GM06990 (cell line): Measurements from ENCODE around the gene DQX1.
A peak's percentile ranks its signal among the peaks of the same experiment; 100 is the strongest.
"Not testable (repeated sequence)": the region's sequence is repeated elsewhere in the genome, so short reads cannot be mapped to it uniquely, and the experiment has no call there.

Experiments used
- DNase-seq: peaks from one replicate; pipeline ENCODE4 v3.0.0-alpha.2; 2011; ENCODE audit not compliant: insufficient read length; ENCODE audit errors: extremely low read depth
- H3K27me3 ChIP-seq: replicated peaks from 2 replicates; pipeline ENCODE4 v1.6.0; 2011; ENCODE audit warnings: low read length; ENCODE audit not compliant: control insufficient read depth, insufficient read depth
- H3K36me3 ChIP-seq: 2 replicates; pipeline ENCODE4 v1.5.1; 2011; ENCODE audit warnings: low read length; ENCODE audit not compliant: control insufficient read depth, insufficient read depth
- H3K4me3 ChIP-seq: replicated peaks from 2 replicates; pipeline ENCODE4 v1.5.1; 2011; ENCODE audit warnings: low read depth, mild to moderate bottlenecking, control low read depth, low read length
- TF ChIP-seq, protein P1 (sequence below): IDR thresholded peaks from 2 replicates; pipeline ENCODE4 v1.5.1; 2011; ENCODE audit warnings: low read length, control low read depth, mild to moderate bottlenecking, inconsistent platforms; ENCODE audit not compliant: insufficient read depth, poor library complexity, severe bottlenecking

Gene DQX1

DNA sequence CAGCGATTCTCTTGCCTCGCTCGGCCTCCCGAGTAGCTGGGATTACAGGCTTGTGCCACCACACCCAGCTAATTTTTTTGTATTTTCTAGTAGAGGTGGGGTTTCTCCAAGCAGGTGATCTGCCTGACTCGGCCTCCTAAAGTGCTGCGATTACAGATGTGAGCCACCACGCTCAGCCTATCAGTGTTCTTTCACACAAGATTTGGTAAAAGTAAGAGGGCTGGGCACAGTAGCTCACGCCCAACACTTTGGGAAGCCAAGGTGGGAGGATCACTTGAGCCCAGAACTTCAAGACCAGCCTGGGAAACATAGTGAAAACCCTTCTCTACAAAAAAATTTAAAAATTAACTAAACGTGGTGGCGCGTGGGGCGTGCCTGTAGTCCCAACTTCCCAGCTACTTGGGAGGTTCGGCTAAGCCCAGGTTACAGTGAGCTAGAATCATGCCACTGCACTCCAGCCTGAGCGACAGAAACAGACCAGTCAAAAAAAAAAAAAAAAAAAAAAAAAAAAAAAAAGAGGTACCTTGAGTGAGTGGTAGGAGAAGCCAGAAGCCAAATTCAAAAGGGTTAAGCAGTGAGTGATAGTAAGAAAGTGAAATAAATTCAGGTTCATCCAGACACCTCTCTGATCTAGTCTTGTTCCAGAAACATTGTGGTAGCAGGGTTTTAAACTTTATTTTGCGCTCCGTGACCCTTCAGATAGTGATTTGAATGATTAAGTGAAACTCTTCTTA is 54.5 kb downstream of the DQX1 start:
- TF ChIP-seq, protein P1, sequence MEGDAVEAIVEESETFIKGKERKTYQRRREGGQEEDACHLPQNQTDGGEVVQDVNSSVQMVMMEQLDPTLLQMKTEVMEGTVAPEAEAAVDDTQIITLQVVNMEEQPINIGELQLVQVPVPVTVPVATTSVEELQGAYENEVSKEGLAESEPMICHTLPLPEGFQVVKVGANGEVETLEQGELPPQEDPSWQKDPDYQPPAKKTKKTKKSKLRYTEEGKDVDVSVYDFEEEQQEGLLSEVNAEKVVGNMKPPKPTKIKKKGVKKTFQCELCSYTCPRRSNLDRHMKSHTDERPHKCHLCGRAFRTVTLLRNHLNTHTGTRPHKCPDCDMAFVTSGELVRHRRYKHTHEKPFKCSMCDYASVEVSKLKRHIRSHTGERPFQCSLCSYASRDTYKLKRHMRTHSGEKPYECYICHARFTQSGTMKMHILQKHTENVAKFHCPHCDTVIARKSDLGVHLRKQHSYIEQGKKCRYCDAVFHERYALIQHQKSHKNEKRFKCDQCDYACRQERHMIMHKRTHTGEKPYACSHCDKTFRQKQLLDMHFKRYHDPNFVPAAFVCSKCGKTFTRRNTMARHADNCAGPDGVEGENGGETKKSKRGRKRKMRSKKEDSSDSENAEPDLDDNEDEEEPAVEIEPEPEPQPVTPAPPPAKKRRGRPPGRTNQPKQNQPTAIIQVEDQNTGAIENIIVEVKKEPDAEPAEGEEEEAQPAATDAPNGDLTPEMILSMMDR = no peak
- no peak for DNase-seq
- Histone ChIP-seq H3K27me3 (no peaks in the 10 kb centered on the region), H3K36me3 (peaks cover 6% of the 10 kb centered on the region), H3K4me3 (peak overlapping the region; percentile 93)

DNA sequence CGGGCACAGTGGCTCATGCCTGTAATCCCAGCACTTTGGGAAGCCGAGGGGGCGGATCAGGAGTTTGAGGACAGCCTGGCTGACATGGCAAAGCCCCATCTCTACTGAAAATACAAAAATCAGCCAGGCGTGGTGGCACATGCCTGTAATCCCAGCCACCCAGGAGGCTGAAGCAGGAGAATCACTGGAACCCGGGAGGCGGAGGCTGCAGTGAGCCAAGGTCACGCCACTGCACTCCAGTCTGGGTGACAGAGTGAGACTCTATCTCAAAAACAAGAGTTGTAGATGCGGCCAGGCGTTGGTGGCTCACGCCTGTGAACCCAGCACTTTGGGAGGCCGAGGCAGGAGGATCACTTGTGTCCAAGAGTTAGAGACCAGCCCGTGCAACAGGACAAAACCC is 55.3 kb downstream of the DQX1 start:
- not testable (repeated sequence) for DNase-seq, H3K4me3 ChIP-seq, H3K36me3 ChIP-seq, H3K27me3 ChIP-seq
